PFSK-1 (cell line): ENCODE results near the gene TMIGD3.

Source experiments
- FOXP2 ChIP-seq: optimal IDR thresholded peaks from 2 replicates; pipeline ENCODE3; 2011; ENCODE audit warnings: borderline replicate concordance, control low read depth, inconsistent platforms; ENCODE audit not compliant: insufficient read depth; ENCODE audit errors: extremely low read length, extremely low read depth
- POLR2AphosphoS5 ChIP-seq: IDR thresholded peaks from 2 replicates; pipeline ENCODE4 v1.6.1; 2012; ENCODE audit warnings: low read depth, mild to moderate bottlenecking, control low read depth, low read length, moderate library complexity
- SIN3A ChIP-seq: IDR thresholded peaks from 2 replicates; pipeline ENCODE4 v1.6.1; 2012; ENCODE audit warnings: mild to moderate bottlenecking, low read length, moderate library complexity, borderline replicate concordance; ENCODE audit not compliant: insufficient read depth
- TAF1 ChIP-seq: IDR thresholded peaks from 2 replicates; pipeline ENCODE4 v1.6.1; 2012; ENCODE audit warnings: low read length, control low read depth, borderline replicate concordance; ENCODE audit not compliant: insufficient read depth
- TF ChIP-seq, protein P1 (sequence below), 2 experiments: IDR thresholded peaks; 2 replicates each; pipeline versions ENCODE4 v1.6.1 to v1.8.0; 2011 to 2012; ENCODE audit warnings: low read depth in 2 of 2, low read length in 2 of 2, control low read depth in 1 of 2, inconsistent platforms in 1 of 2, mild to moderate bottlenecking in 1 of 2, moderate library complexity in 1 of 2; ENCODE audit not compliant: insufficient read depth in 1 of 2

Gene TMIGD3

DNA sequence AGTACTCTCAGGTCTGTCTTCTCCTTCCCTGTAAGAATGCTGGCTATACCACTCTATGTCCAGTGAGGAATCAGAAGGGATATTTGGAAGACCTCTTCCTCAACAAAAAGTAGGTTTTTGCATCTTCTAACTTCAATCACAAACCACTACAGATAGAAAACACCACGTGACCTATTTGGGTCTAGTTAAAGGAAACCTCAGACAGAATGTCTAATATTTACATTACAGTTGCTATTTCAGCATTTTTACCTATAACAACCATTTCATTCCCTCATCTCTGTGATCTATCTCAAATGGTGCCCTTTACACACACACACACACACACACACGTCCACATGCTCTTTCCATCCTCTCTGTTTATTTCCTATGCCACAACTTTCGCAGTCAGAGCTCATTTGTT is 7.9 kb upstream of the TMIGD3 start:
- TF ChIP-seq SIN3A (no peak), FOXP2 (no peak), POLR2AphosphoS5 (no peak), TAF1 (no peak)
- TF ChIP-seq, protein P1, sequence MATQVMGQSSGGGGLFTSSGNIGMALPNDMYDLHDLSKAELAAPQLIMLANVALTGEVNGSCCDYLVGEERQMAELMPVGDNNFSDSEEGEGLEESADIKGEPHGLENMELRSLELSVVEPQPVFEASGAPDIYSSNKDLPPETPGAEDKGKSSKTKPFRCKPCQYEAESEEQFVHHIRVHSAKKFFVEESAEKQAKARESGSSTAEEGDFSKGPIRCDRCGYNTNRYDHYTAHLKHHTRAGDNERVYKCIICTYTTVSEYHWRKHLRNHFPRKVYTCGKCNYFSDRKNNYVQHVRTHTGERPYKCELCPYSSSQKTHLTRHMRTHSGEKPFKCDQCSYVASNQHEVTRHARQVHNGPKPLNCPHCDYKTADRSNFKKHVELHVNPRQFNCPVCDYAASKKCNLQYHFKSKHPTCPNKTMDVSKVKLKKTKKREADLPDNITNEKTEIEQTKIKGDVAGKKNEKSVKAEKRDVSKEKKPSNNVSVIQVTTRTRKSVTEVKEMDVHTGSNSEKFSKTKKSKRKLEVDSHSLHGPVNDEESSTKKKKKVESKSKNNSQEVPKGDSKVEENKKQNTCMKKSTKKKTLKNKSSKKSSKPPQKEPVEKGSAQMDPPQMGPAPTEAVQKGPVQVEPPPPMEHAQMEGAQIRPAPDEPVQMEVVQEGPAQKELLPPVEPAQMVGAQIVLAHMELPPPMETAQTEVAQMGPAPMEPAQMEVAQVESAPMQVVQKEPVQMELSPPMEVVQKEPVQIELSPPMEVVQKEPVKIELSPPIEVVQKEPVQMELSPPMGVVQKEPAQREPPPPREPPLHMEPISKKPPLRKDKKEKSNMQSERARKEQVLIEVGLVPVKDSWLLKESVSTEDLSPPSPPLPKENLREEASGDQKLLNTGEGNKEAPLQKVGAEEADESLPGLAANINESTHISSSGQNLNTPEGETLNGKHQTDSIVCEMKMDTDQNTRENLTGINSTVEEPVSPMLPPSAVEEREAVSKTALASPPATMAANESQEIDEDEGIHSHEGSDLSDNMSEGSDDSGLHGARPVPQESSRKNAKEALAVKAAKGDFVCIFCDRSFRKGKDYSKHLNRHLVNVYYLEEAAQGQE (IDR thresholded peaks at IDR 0.05; ENCODE audit: insufficient read depth in 1 of 2, low read depth in 2 of 2, low read length in 2 of 2): no peak

DNA sequence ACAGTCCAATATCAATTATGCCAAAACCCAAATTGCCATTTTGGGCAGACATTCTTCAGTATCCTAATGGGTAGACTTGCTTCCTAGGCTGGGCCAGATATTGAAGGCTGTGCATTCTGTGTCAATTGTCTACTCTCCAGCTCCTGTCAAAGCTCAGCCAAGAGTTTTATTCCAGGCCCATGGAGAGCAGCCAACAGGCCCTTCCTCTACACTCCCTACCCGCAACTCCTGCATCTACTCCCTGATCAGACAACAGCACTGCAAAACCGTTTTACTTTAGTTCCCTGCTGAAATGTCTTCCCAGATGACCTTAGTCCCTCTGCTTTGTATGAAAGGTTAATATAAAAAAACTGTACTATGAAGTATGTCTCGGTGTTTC is 6.6 kb upstream of the TMIGD3 start:
- TF ChIP-seq, protein P1 (IDR thresholded peaks at IDR 0.05; ENCODE audit: insufficient read depth in 1 of 2, low read depth in 2 of 2, low read length in 2 of 2): no peak
- TF ChIP-seq SIN3A: no peak
- TF ChIP-seq POLR2AphosphoS5: no peak
- no peak for TF ChIP-seq FOXP2
- TF ChIP-seq TAF1: no peak

DNA sequence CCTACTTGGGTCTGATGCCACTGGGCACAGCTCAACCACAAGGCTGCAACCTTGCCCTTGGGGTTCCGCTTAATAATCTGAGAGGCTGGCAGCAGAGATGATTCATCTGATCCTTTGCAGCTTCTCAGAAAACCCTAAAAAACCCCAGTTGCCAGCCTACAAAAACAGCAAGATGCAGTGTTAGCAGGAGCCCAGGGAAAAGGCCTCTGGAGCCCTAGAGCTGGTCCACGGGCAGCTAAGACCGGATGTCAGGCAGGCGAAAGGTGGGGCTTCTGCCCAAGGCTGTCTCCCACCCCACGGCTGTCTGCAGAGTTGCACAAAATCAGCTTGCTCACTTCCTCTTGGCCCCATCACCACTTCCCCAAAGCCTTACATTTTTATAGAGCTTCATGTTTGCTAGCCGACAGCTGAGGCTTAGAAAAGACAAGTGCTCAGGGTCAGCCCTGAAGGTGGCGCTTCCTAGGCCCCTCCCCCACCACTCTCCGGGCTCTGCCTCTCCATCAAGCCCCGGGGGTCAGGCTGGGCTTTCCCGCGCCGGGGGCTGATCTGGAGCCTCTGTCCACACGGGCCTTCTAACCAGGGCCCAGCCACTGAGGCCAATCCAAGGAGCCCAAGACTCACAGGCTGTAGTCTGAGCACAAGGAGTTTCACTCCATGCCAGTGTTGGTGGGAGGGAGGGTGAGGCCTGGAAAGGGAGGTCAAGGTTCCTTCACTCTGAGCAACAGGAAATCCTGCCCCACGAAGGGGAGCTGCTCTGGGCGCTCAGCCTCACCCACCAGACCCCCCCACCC is 4.2 kb upstream of the TMIGD3 start:
- no peak for TF ChIP-seq POLR2AphosphoS5
- TF ChIP-seq, protein P1 (IDR thresholded peaks at IDR 0.05; ENCODE audit: insufficient read depth in 1 of 2, low read depth in 2 of 2, low read length in 2 of 2): no peak
- no peak for TF ChIP-seq TAF1
- no peak for TF ChIP-seq FOXP2
- no peak for TF ChIP-seq SIN3A

DNA sequence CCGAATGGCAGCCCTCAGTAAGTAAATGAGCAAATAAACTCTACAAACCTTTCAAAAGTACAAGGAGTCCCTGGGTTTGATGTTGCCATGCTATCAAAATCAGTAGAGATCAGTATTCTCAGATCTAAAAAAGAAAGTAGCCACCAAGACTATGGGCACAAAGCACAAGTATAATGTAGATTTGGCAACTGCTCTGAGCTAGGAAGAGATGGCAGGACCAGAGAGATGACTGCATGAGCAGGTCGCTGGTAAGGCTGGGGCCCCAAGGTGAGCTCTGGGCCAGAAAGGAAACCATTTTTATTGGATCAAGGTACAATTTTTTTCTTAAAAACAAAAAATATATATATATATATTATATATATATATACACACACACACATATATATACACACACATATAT is 3.1 kb upstream of the TMIGD3 start:
- no peak for TF ChIP-seq TAF1
- TF ChIP-seq POLR2AphosphoS5: no peak
- no peak for TF ChIP-seq SIN3A
- TF ChIP-seq FOXP2: no peak
- TF ChIP-seq, protein P1 (IDR thresholded peaks at IDR 0.05; ENCODE audit: insufficient read depth in 1 of 2, low read depth in 2 of 2, low read length in 2 of 2): no peak
